ENCODE data around the gene ZBTB46. TPM values are rescaled to one million over a fixed set of nuclear protein-coding genes. Genes with fewer than 3 reads are reported as not detected.
A peak's percentile ranks its signal among the peaks of the same experiment; 100 is the strongest.

The ZBTB46 gene
- total RNA-seq, 1 donor: 0.36 TPM

DNA sequence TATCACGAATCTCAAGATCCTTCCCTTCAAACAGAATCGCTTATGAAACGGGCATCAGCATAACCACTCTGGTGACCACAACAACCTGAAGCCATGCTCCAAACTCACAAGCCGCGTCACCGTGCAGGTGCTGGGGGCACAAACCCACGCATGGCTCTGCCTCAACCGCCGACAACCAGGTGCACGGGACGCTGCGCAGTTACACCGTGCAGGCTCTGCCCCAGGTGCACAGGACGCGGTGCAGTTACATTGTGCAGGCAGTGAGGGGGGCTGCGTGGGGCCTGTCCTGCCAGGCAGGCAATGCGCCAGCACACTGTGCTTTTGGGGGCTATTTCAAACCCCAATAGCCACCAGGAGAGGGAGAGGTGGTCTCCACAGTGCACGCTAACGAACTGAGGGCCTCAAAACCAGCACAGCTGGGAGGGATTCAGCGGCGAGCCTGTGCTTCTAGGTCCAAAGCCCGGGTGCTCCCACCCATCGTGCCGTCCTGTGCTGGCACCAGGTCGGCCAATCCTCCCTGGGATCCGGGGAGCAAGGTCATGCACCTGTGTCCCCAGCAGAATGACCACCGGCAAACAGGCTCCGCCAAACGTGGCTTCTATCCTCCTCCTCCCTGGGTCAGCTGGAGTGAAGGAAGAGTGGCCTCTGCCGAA is 35.8 kb downstream of the ZBTB46 start:
- Histone ChIP-seq H4K20me1 (ENCODE audit: insufficient read depth, low read length) (no peaks in the 10 kb centered on the region), H3K36me3 (ENCODE audit: insufficient read depth, low read length) (no peaks in the 10 kb centered on the region), H3K4me1 (ENCODE audit: insufficient read depth, low read length) (no peaks in the 10 kb centered on the region), H3K27me3 (ENCODE audit: insufficient read depth, low read length) (no peaks in the 10 kb centered on the region), H3K4me2 (ENCODE audit: insufficient read depth, low read length) (no peak overlapping the region), H3K4me3 (ENCODE audit: insufficient read depth, low read length) (no peak overlapping the region), H3K27ac (ENCODE audit: low read depth, low read length) (no peak overlapping the region), H3K9me3 (ENCODE audit: low read depth, low read length) (no peaks in the 10 kb centered on the region), H3K79me2 (ENCODE audit: insufficient read depth, low read length) (no peaks in the 10 kb centered on the region), H2AFZ (ENCODE audit: low read length) (no peak overlapping the region)
- TF ChIP-seq, protein P1, sequence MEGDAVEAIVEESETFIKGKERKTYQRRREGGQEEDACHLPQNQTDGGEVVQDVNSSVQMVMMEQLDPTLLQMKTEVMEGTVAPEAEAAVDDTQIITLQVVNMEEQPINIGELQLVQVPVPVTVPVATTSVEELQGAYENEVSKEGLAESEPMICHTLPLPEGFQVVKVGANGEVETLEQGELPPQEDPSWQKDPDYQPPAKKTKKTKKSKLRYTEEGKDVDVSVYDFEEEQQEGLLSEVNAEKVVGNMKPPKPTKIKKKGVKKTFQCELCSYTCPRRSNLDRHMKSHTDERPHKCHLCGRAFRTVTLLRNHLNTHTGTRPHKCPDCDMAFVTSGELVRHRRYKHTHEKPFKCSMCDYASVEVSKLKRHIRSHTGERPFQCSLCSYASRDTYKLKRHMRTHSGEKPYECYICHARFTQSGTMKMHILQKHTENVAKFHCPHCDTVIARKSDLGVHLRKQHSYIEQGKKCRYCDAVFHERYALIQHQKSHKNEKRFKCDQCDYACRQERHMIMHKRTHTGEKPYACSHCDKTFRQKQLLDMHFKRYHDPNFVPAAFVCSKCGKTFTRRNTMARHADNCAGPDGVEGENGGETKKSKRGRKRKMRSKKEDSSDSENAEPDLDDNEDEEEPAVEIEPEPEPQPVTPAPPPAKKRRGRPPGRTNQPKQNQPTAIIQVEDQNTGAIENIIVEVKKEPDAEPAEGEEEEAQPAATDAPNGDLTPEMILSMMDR (IDR thresholded peaks at IDR 0.05; ENCODE audit: extremely low read depth, low read depth, low read length): no peak
- no peak for DNase-seq (ENCODE audit: insufficient read length, low spot score, missing footprints)

DNA sequence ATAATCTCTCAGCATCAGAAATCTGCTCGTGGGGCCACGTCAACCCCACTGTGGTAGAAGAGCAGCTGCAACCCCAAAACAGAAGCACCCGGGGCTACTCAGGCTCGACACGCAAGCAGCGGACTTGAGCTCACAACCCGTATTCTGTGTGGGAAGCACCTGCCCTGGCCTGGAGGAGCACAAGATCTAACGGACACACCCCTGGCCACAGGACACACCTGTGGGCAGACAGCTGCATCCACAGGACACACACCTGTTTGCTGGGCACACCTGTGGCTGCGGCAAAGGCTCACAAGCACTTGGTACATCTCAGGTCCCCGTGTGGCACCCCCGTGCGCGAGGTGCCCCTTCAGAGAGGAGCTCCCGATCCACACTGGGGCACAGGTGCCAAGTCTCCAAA is 36.5 kb downstream of the ZBTB46 start:
- DNase-seq (ENCODE audit: insufficient read length, low spot score, missing footprints): no peak
- TF ChIP-seq, protein P1 (IDR thresholded peaks at IDR 0.05; ENCODE audit: extremely low read depth, low read depth, low read length): no peak
- no peak overlapping the region for H3K4me2 ChIP-seq (ENCODE audit: insufficient read depth, low read length)
- H3K27ac ChIP-seq (ENCODE audit: low read depth, low read length): no peak overlapping the region
- H3K36me3 ChIP-seq (ENCODE audit: insufficient read depth, low read length): no peaks in the 10 kb centered on the region
- H3K27me3 ChIP-seq (ENCODE audit: insufficient read depth, low read length): no peaks in the 10 kb centered on the region
- H3K4me3 ChIP-seq (ENCODE audit: insufficient read depth, low read length): no peak overlapping the region
- no peak overlapping the region for H2AFZ ChIP-seq (ENCODE audit: low read length)
- no peaks in the 10 kb centered on the region for H3K79me2 ChIP-seq (ENCODE audit: insufficient read depth, low read length)
- H4K20me1 ChIP-seq (ENCODE audit: insufficient read depth, low read length): no peaks in the 10 kb centered on the region
- H3K9me3 ChIP-seq (ENCODE audit: low read depth, low read length): no peaks in the 10 kb centered on the region
- no peaks in the 10 kb centered on the region for H3K4me1 ChIP-seq (ENCODE audit: insufficient read depth, low read length)

DNA sequence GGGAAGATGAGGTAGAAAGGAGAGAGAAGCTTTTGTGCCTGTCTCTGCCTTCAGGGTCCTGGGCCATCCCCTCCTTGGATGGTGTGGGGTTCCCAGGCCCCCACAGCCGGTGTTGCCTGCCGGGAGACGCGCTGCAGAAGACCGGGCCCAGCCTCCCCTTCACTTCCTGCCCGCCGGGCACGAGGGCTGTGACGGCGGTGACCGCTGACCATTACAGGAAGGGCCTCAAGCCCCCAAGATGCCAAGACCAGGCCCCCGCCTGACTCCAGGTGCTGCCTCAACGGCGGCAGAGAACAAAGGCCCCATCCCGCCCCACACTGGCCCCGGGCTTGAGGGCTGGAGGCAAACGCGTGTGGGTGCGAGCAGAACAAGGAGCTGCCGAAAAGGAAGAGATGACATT is 38.2 kb downstream of the ZBTB46 start:
- no peak overlapping the region for H3K4me3 ChIP-seq (ENCODE audit: insufficient read depth, low read length)
- no peaks in the 10 kb centered on the region for H3K79me2 ChIP-seq (ENCODE audit: insufficient read depth, low read length)
- no peak overlapping the region for H2AFZ ChIP-seq (ENCODE audit: low read length)
- no peaks in the 10 kb centered on the region for H3K36me3 ChIP-seq (ENCODE audit: insufficient read depth, low read length)
- TF ChIP-seq, protein P1 (IDR thresholded peaks at IDR 0.05; ENCODE audit: extremely low read depth, low read depth, low read length): no peak
- no peaks in the 10 kb centered on the region for H3K4me1 ChIP-seq (ENCODE audit: insufficient read depth, low read length)
- H3K9me3 ChIP-seq (ENCODE audit: low read depth, low read length): no peaks in the 10 kb centered on the region
- no peaks in the 10 kb centered on the region for H4K20me1 ChIP-seq (ENCODE audit: insufficient read depth, low read length)
- no peak overlapping the region for H3K27ac ChIP-seq (ENCODE audit: low read depth, low read length)
- DNase-seq (ENCODE audit: insufficient read length, low spot score, missing footprints): peak; percentile 86
- H3K4me2 ChIP-seq (ENCODE audit: insufficient read depth, low read length): no peak overlapping the region
- H3K27me3 ChIP-seq (ENCODE audit: insufficient read depth, low read length): no peaks in the 10 kb centered on the region

DNA sequence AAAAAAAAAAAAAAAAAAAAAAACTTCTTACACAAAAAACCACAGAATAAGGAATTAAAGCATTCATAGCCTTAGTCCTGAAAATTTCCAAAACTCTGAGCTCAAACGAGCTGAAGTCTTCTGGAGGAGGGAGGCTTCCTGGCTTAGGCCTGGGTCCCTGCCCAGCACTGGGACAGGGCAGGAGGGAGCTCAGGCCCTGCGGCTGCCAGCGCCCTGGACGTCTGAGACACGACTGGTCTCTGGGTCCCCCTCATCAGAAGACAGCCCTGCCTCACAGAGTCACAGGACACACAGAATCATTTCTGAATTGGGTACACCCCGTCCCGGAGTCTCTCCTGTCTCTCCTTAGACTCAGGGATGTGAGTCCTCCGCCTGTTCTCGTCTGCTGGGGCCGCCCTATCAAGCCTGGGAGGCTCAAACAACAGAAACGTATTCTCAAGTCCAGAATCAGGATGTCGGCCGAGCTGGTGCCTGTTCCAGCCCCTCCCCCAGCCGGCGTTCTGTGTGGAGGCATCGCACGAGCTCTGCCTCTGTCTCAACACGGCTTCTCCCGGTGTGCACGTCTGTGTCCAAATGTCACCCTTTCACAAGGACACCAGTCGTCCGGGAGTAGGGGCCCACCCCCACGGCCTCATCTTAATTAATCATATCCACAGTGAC is 39.4 kb downstream of the ZBTB46 start:
- Histone ChIP-seq H3K4me1 (ENCODE audit: insufficient read depth, low read length) (no peaks in the 10 kb centered on the region), H4K20me1 (ENCODE audit: insufficient read depth, low read length) (no peaks in the 10 kb centered on the region), H3K27me3 (ENCODE audit: insufficient read depth, low read length) (no peaks in the 10 kb centered on the region), H3K9me3 (ENCODE audit: low read depth, low read length) (no peaks in the 10 kb centered on the region), H3K27ac (ENCODE audit: low read depth, low read length) (no peak overlapping the region), H3K4me2 (ENCODE audit: insufficient read depth, low read length) (no peak overlapping the region), H3K36me3 (ENCODE audit: insufficient read depth, low read length) (no peaks in the 10 kb centered on the region), H2AFZ (ENCODE audit: low read length) (no peak overlapping the region), H3K4me3 (ENCODE audit: insufficient read depth, low read length) (no peak overlapping the region), H3K79me2 (ENCODE audit: insufficient read depth, low read length) (no peaks in the 10 kb centered on the region)
- DNase-seq (ENCODE audit: insufficient read length, low spot score, missing footprints): peak; percentile 74
- TF ChIP-seq, protein P1 (IDR thresholded peaks at IDR 0.05; ENCODE audit: extremely low read depth, low read depth, low read length): no peak
